OCI-LY3 (cell line): ENCODE results near the gene POLR3GL.

Experiments used
- H2AFZ ChIP-seq: fragments of 200-600, 300-600 bp; shearing (Covaris generic); 2 replicates; pipeline ENCODE4 v1.6.0; 2014; ENCODE audit warnings: antibody characterized with exemption, low read depth, low read length
- H3K27ac ChIP-seq: fragments of 200-600, 300-600 bp; sonication (generic); 2 replicates; pipeline ENCODE4 v1.5.1; 2014; ENCODE audit warnings: mild to moderate bottlenecking, low read length, moderate library complexity, mixed read lengths
- H3K27me3 ChIP-seq: fragments of 200-600, 300-600 bp; sonication (generic); 2 replicates; pipeline ENCODE4 v1.6.1; 2014; ENCODE audit warnings: low read depth, low read length, mixed read lengths
- H3K36me3 ChIP-seq: fragments of 200-600, 300-600 bp; sonication (generic); replicated peaks from 2 replicates; pipeline ENCODE3; 2014; ENCODE audit warnings: low read depth, low read length, mixed read lengths
- H3K4me1 ChIP-seq: fragments of 300-600, 200-600 bp; sonication (generic); 2 replicates; pipeline ENCODE4 v1.6.1; 2014; ENCODE audit warnings: low read length, mixed read lengths
- H3K4me2 ChIP-seq: fragments of 200-600, 300-600 bp; sonication (generic); 2 replicates; pipeline ENCODE4 v1.6.1; 2014; ENCODE audit warnings: low read length, mixed read lengths
- H3K4me3 ChIP-seq: fragments of 300-600, 200-600 bp; sonication (generic); 2 replicates; pipeline ENCODE4 v1.5.1; 2014; ENCODE audit warnings: antibody characterized with exemption, mild to moderate bottlenecking, low read length, moderate library complexity
- H3K79me2 ChIP-seq: fragments of 300-600, 200-600 bp; shearing (Covaris generic); 2 replicates; pipeline ENCODE4 v1.6.1; 2014; ENCODE audit warnings: mild to moderate bottlenecking, low read length, mixed read lengths
- H3K9ac ChIP-seq: fragments of 300-600, 200-600 bp; shearing (Covaris generic); 2 replicates; pipeline ENCODE4 v1.6.0; 2014; ENCODE audit warnings: mild to moderate bottlenecking, low read length, moderate library complexity
- H3K9me3 ChIP-seq: fragments of 200-600, 300-600 bp; shearing (Covaris generic); 2 replicates; pipeline ENCODE4 v1.6.1; 2014; ENCODE audit warnings: low read length, mixed read lengths; ENCODE audit not compliant: insufficient read depth
- H4K20me1 ChIP-seq: fragments of 200-600, 300-600 bp; sonication (generic); 2 replicates; pipeline ENCODE4 v1.6.1; 2016; ENCODE audit warnings: low read length, mixed read lengths; ENCODE audit not compliant: insufficient read depth
- CTCF ChIP-seq: fragments of 200-600, 300-600 bp; sonication (generic); IDR thresholded peaks from 2 replicates; pipeline ENCODE4 v1.5.1; 2014; ENCODE audit warnings: antibody characterized with exemption, low read length, low read depth
- EZH2phosphoT487 ChIP-seq: fragments of 200-600 bp; shearing (Covaris generic); IDR thresholded peaks from 2 replicates; pipeline ENCODE4 v1.6.1; 2018; ENCODE audit warnings: antibody characterized with exemption, mixed run types, low read depth

POLR3GL gene

GRCh38 chr1:145936247-145936646 lies 28.2 kb upstream of the POLR3GL start:
- Histone ChIP-seq H3K4me1 (peaks cover 29% of the 10 kb centered on the region), H2AFZ (no peak overlapping the region), H3K27ac (no peak overlapping the region), H3K36me3 (peaks cover 22% of the 10 kb centered on the region), H3K9ac (no peak overlapping the region), H3K4me2 (no peak overlapping the region), H3K9me3 (no peaks in the 10 kb centered on the region), H4K20me1 (no peaks in the 10 kb centered on the region), H3K27me3 (no peaks in the 10 kb centered on the region), H3K4me3 (no peak overlapping the region), H3K79me2 (no peaks in the 10 kb centered on the region)
- no peak for TF ChIP-seq CTCF
- TF ChIP-seq EZH2phosphoT487 = no peak

GRCh38 chr1:145937436-145937835 lies 27.1 kb upstream of the POLR3GL start:
- Histone ChIP-seq H3K4me2 (no peak overlapping the region), H2AFZ (no peak overlapping the region), H3K27me3 (no peaks in the 10 kb centered on the region), H4K20me1 (no peaks in the 10 kb centered on the region), H3K4me3 (no peak overlapping the region), H3K36me3 (peaks cover 20% of the 10 kb centered on the region), H3K79me2 (no peaks in the 10 kb centered on the region), H3K4me1 (peaks cover 19% of the 10 kb centered on the region), H3K9me3 (no peaks in the 10 kb centered on the region), H3K9ac (no peak overlapping the region), H3K27ac (no peak overlapping the region)
- TF ChIP-seq EZH2phosphoT487 = no peak
- TF ChIP-seq CTCF = no peak

DNA sequence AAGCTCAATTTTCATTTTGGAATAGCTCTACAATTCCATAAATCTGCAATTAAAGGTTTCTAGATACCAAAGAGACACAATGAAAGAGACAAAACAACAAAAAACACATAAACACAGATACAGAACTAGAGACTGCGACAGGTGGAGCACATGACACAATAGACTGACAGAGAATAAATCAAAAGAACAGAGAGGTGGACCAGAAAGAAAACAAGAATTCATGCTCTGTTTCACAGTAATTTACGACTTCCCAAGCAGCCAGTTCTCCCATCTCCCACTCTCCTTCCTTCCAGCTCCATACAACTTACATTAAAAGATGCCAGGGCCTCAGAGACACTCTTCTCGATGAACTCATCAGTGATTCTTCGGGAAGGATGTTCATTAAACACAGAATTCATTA lies 22.1 kb upstream of the POLR3GL start:
- H3K79me2 ChIP-seq = no peaks in the 10 kb centered on the region
- H3K36me3 ChIP-seq = peaks cover 2% of the 10 kb centered on the region
- TF ChIP-seq CTCF (no peak), EZH2phosphoT487 (no peak)
- no peak overlapping the region for H3K27ac ChIP-seq
- no peaks in the 10 kb centered on the region for H3K27me3 ChIP-seq
- H3K9me3 ChIP-seq = no peaks in the 10 kb centered on the region
- H2AFZ ChIP-seq = no peak overlapping the region
- no peak overlapping the region for H3K9ac ChIP-seq
- no peaks in the 10 kb centered on the region for H4K20me1 ChIP-seq
- no peak overlapping the region for H3K4me2 ChIP-seq
- H3K4me1 ChIP-seq = peaks cover 6% of the 10 kb centered on the region
- no peak overlapping the region for H3K4me3 ChIP-seq

- H3K36me3 ChIP-seq = peaks cover 2% of the 10 kb centered on the region
- H3K27ac ChIP-seq = no peak overlapping the region
- H3K9ac ChIP-seq = no peak overlapping the region
- no peak overlapping the region for H3K4me2 ChIP-seq
- H3K4me1 ChIP-seq = peaks cover 6% of the 10 kb centered on the region
- TF ChIP-seq EZH2phosphoT487 = no peak
- no peak for TF ChIP-seq CTCF
- H3K27me3 ChIP-seq = no peaks in the 10 kb centered on the region
- H3K79me2 ChIP-seq = no peaks in the 10 kb centered on the region
- H2AFZ ChIP-seq = no peak overlapping the region
- H3K4me3 ChIP-seq = no peak overlapping the region
- H4K20me1 ChIP-seq = no peaks in the 10 kb centered on the region
- H3K9me3 ChIP-seq = no peaks in the 10 kb centered on the region
Observed at GRCh38 chr1:145942871-145943270, 21.6 kb upstream of the POLR3GL start.
